ENCODE data around the gene VWA8. TPM values are rescaled to one million over a fixed set of nuclear protein-coding genes. Genes with fewer than 3 reads are reported as not detected.

VWA8 gene
- polyA plus RNA-seq, 3 donors, result 2.0 to 4.4 (median 3.4) TPM

DNA sequence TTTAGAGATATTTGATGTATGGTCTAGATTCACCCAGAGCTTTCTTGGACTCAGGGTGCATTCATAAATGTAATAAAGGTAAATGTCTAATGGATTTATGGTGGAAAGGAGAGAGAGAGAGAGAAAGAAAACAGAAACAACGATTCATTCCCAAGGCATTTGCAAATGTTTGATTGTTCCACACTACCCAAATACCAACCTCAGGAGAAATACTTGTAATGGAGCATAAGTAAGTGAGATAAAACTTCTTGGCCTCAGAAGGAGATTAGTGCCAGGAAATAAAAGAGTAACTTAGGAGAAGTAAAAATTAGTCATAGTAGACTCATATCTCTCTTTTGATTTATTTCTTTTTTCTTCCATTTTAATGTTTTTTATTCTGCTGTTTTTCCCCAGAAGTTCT, 46.9 kb upstream of the VWA8 start:
- H3K4me1 ChIP-seq (ENCODE audit: control insufficient read depth in 1 of 2, insufficient read depth in 2 of 2, low read length in 2 of 2), result no peaks in the 10 kb centered on the region
- no peak overlapping the region for H3K9ac ChIP-seq (ENCODE audit: insufficient read depth, low read length, poor library complexity, severe bottlenecking)
- H3K27me3 ChIP-seq (ENCODE audit: control insufficient read depth in 2 of 2, insufficient read depth in 2 of 2, low read length in 2 of 2), result no peaks in the 10 kb centered on the region
- no peaks in the 10 kb centered on the region for H3K4me1 Mint-ChIP-seq
- DNase-seq, result no peak
- intact Hi-C loops (cut with micrococcal nuclease), result no loop called here
- H3K36me3 ChIP-seq (replicated peaks in 1 of 2; ENCODE audit: control insufficient read depth in 1 of 2, insufficient read depth in 2 of 2, low read length in 2 of 2), result no peaks in the 10 kb centered on the region
- no peak for TF ChIP-seq CTCF (IDR thresholded peaks at IDR 0.05)
- no peak overlapping the region for H2AFZ ChIP-seq (ENCODE audit: insufficient read depth, low read depth, low read length, poor library complexity, severe bottlenecking)
- no peak overlapping the region for H3K4me2 ChIP-seq (replicated peaks; ENCODE audit: extremely low read depth, low read length, poor library complexity, severe bottlenecking)
- peaks cover 0 to 3% (median 0%) of the 10 kb centered on the region in 7 donors for H3K9me3 Mint-ChIP-seq
- no peaks in the 10 kb centered on the region for H3K79me2 ChIP-seq (ENCODE audit: insufficient read depth, low read length)
- no peaks in the 10 kb centered on the region for H4K20me1 ChIP-seq (ENCODE audit: insufficient read depth, low read length)
- H3K27ac ChIP-seq (ENCODE audit: low read depth in 1 of 2, low read length in 2 of 2), result no peak overlapping the region
- H3K36me3 Mint-ChIP-seq, result no peaks in the 10 kb centered on the region
- H3K4me3 Mint-ChIP-seq, result no peak overlapping the region
- H3K27ac Mint-ChIP-seq, result no peak overlapping the region
- no peak overlapping the region for H3K4me3 ChIP-seq (replicated peaks in 1 of 3; ENCODE audit: low read depth in 2 of 3, low read length in 3 of 3)
- no peaks in the 10 kb centered on the region for H3K9me3 ChIP-seq (replicated peaks in 1 of 2; ENCODE audit: control insufficient read depth in 1 of 2, insufficient read depth in 1 of 2, low read length in 2 of 2)
- peaks cover 0 to 1% (median 0%) of the 10 kb centered on the region in 3 donors for H3K27me3 Mint-ChIP-seq (ENCODE audit: low read depth in 3 of 3)
- WGBS (ENCODE audit: insufficient coverage), result no CpG with 5 or more reads among the region's 1 CpG

GRCh38 chr13:42002066-42002465, 41.2 kb upstream of the VWA8 start:
- H3K79me2 ChIP-seq (ENCODE audit: insufficient read depth, low read length), result no peaks in the 10 kb centered on the region

More at GRCh38 chr13:42002066-42002465, 41.2 kb upstream of the VWA8 start:
- Histone ChIP-seq H3K9ac (ENCODE audit: insufficient read depth, low read length, poor library complexity, severe bottlenecking) (no peak overlapping the region), H3K36me3 (replicated peaks in 1 of 2; ENCODE audit: control insufficient read depth in 1 of 2, insufficient read depth in 2 of 2, low read length in 2 of 2) (no peaks in the 10 kb centered on the region), H2AFZ (ENCODE audit: insufficient read depth, low read depth, low read length, poor library complexity, severe bottlenecking) (no peak overlapping the region), H3K4me3 (replicated peaks in 1 of 3; ENCODE audit: low read depth in 2 of 3, low read length in 3 of 3) (no peak overlapping the region), H3K4me1 (ENCODE audit: control insufficient read depth in 1 of 2, insufficient read depth in 2 of 2, low read length in 2 of 2) (no peaks in the 10 kb centered on the region), H3K27me3 (ENCODE audit: control insufficient read depth in 2 of 2, insufficient read depth in 2 of 2, low read length in 2 of 2) (no peaks in the 10 kb centered on the region), H3K9me3 (replicated peaks in 1 of 2; ENCODE audit: control insufficient read depth in 1 of 2, insufficient read depth in 1 of 2, low read length in 2 of 2) (no peaks in the 10 kb centered on the region), H4K20me1 (ENCODE audit: insufficient read depth, low read length) (no peaks in the 10 kb centered on the region), H3K4me2 (replicated peaks; ENCODE audit: extremely low read depth, low read length, poor library complexity, severe bottlenecking) (no peak overlapping the region), H3K27ac (ENCODE audit: low read depth in 1 of 2, low read length in 2 of 2) (no peak overlapping the region)
- peaks cover 0 to 3% (median 0%) of the 10 kb centered on the region in 7 donors for H3K9me3 Mint-ChIP-seq
- no peak overlapping the region for H3K4me3 Mint-ChIP-seq
- peaks cover 1 to 5% (median 4%) of the 10 kb centered on the region in 3 donors for H3K27me3 Mint-ChIP-seq (ENCODE audit: low read depth in 3 of 3)
- TF ChIP-seq CTCF (IDR thresholded peaks at IDR 0.05), result no peak
- no peak overlapping the region for H3K27ac Mint-ChIP-seq
- no peaks in the 10 kb centered on the region for H3K36me3 Mint-ChIP-seq
- intact Hi-C loops (cut with micrococcal nuclease), result no loop called here
- no peaks in the 10 kb centered on the region for H3K4me1 Mint-ChIP-seq
- 80% methylated on average over 1 of the region's 2 CpGs for WGBS (ENCODE audit: insufficient coverage)
- DNase-seq, result no peak
